ENCODE results near the gene PYGB.

PYGB gene

DNA sequence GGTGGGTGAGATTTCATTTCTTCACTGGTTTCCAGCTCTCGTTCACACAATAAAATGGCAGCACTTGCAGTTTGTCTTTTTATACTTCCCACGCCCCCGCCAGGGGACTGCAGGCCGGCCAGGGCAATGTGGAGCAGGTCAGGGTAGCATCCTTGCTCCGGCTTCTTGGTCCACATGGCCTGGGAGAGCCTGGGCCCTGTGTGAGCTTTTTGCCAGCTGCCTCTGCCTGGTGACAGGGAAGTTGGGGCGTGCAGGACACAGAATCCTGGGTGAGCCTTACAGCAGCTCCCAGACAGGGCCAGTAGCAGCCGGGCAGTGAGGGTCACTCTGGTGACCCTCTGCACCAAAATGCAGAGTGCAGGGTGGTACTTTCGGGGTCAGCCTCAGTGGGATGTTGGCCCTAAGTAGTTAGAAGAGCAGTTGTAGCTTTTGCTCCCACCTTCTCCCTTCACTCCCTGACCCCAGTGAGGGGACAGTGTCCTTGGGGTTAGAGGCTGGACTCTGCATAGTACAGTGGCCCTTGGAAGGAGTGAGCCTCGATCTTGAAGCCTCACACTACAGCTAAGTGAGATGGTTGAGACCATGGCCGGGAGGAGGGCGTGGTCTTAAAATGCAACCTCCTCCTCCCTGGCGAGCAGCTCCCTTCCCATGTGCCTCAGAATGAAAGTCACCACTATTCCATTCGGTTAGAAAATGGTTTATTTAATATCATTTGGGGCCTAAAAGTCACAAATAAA lies 23.8 kb downstream of the PYGB start:
- DNase-seq (ENCODE audit: low spot score) = no peak

DNA sequence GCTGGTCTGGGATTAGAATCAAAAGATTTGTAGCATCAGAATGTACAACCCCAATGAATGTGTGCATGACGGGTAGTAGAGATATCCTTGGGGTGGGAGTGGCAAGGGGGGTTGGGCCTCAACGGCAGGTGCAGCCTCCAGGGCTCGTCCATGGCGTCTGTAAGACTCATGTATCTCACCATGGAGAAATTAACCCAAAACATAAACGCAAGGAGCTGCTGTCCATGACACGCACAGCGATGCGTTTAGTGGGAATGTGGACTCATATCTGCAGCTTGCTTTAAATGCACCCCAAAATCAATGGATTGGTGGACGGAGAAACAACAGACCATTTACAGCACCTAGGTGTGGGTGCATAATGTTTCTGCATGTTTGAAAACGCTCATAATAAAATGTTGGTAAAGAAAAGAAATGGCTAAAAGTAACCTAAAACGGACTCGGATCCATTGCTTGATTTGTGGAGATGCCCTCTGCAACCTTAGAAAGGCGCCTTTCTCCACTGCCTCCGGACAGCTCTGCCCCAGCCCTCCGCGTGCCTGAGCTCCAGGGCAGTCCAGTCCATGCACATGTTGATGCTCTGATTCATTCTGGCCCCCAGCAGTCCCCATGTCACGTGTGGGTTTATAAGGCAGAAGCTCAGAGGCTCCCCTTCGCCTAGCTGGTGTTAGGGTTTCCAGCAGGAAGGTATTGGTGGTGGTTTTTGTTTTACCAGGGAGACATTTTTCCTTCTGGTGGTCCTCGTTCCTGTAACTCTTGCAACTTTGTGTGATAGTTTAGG lies 24.5 kb downstream of the PYGB start:
- no peak for DNase-seq (ENCODE audit: low spot score)

DNA sequence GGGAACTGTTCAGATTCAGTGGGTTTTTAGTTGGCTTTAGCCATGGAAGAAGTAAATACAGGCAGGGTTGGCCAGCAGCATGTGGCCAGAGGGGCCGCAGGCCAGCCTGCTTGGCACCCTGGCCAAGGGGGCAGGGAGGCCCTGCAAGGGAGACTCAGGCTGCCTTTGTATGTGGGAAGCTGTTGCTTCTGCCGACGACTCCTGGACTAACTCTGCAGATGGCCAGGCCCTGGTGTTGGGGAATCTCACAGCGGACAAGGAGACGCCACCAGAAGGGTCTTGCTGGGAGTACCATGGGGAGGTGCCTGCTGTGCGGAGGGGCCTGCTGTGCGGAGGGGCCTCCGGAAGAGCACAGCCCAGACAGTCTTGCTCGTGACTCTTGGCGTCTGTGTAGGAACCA lies 25.2 kb downstream of the PYGB start:
- DNase-seq (ENCODE audit: low spot score) = no peak

DNA sequence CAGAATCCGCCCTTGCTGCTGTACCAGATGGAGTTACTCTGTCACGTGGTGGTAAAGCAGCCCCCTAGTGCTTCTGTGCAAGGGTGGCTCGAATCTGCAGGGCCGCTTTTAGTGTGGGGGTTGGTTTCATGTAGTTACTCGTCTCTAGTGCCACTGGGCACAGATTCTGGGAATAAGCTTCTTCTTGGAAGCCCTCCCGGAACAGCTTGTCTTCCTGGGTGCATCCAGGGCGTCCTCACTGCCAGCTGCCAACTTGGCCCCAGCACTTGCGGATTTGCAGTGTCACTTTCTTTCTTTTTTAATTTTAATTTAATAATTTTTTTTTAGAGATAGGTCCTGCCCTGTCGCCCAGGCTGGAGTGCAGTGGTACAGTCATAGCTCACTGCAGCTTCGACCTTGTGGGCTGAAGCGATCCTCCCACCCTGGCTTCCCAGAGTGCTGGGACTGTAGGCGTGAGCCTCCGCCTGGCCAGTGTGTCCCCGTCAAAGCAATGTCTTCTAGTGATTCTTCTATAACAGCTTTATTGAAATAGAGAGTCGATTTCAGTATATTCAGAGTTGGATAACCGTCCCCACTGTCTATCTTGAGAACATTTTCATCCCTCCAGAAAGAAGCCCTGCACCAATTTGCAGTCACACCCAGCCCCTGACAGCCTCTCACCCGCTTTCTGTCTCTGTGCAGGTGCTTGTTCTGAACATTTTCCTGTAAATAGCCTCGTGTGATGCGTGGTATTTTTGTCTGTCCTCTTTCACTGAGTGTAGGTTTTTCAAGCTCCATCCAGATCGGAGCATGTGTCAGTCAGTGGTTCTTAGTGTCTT lies 25.9 kb downstream of the PYGB start:
- no peak for DNase-seq (ENCODE audit: low spot score)

DNA sequence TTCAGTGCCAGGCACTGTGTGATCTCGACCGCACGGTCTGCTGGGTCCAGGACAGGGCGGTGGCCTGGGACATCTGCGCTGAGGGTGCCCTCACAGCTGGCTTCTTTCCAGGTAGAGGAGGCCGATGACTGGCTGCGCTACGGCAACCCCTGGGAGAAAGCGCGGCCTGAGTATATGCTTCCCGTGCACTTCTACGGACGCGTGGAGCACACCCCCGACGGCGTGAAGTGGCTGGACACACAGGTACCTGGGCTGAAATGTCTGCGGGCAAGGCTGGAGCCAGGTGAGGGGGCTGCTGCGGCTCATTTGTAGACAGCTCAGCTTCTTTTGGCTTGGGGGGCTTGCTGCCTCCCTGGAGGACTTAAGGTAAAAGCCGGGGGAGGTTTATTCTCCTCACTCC lies 26.6 kb downstream of the PYGB start:
- no peak for DNase-seq (ENCODE audit: low spot score)

GRCh38 chr20:25274891-25275812 lies 27.3 kb downstream of the PYGB start:
- no peak for DNase-seq (ENCODE audit: low spot score)

- DNase-seq (ENCODE audit: low spot score) = no peak
Observed at GRCh38 chr20:25275813-25276532, 28.1 kb downstream of the PYGB start.

DNA sequence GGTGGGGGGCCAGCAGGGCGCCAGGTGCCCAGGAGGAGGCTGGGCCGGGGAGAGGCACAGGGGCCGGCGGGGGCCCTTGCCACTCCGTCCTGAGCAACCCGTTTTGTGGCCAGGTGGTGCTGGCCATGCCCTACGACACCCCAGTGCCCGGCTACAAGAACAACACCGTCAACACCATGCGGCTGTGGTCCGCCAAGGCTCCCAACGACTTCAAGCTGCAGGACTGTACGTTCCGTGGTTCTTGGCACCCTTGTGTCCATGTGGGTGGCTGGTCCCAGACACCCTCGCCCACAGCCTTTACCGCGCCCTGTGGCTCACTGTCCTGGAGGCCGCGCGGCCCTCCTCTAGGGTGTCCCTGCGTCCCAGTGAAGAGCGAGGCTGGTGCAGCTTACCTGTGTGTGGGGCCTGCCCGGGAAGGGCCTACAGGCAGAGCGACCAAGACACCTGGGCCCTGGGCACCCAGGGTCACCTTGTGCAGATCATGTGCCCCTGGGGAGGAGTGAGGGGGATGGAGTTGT lies 28.7 kb downstream of the PYGB start:
- no peak for DNase-seq (ENCODE audit: low spot score)

DNA sequence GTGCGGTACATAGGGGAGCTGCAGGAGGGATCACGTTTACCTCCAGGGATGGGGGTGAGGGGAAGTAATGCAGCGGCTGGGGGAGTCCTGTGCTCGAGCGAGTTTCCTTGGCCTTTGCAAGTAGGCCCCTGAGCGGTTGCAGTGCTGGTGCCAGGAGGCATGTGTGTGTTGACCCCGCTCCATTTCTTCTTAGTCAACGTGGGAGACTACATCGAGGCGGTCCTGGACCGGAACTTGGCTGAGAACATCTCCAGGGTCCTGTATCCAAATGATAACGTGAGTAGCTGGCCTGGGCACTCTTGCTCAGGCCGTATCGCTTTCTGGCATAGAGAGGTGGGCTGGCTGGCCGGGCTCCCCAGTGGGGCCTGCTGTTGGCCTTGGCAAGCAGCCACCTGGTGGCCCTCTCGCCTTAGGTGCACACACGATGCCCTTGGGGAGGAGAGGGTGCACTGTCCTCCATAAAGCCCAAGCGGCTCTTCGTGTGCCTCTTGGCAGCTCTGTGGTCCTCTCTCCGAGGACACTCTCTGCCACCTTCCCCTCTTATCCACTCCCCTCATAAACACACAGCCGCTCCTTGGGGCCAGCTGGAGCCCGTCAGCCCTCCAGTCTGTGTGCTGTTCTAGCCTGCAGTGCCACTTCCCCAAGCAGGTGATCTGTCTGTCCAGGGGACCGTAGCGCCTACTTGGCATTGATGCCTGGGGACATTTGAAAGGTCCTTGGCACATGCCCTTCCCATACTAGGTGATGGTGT lies 29.3 kb downstream of the PYGB start:
- DNase-seq (ENCODE audit: low spot score) = no peak

- no peak for DNase-seq (ENCODE audit: low spot score)
Observed at GRCh38 chr20:25277941-25278521, 30.1 kb downstream of the PYGB start.

GRCh38 chr20:25278636-25279361 lies 30.9 kb downstream of the PYGB start:
- DNase-seq (ENCODE audit: low spot score) = no peak

- DNase-seq (ENCODE audit: low spot score) = no peak
Observed at GRCh38 chr20:25279403-25279802, 31.5 kb downstream of the PYGB start.

GRCh38 chr20:25280051-25280573 lies 32.2 kb downstream of the PYGB start:
- DNase-seq (ENCODE audit: low spot score) = no peak

GRCh38 chr20:25280574-25281535 lies 33.0 kb downstream of the PYGB start:
- no peak for DNase-seq (ENCODE audit: low spot score)

- DNase-seq (ENCODE audit: low spot score) = no peak
Observed at GRCh38 chr20:25281541-25281991, 33.7 kb downstream of the PYGB start.

DNA sequence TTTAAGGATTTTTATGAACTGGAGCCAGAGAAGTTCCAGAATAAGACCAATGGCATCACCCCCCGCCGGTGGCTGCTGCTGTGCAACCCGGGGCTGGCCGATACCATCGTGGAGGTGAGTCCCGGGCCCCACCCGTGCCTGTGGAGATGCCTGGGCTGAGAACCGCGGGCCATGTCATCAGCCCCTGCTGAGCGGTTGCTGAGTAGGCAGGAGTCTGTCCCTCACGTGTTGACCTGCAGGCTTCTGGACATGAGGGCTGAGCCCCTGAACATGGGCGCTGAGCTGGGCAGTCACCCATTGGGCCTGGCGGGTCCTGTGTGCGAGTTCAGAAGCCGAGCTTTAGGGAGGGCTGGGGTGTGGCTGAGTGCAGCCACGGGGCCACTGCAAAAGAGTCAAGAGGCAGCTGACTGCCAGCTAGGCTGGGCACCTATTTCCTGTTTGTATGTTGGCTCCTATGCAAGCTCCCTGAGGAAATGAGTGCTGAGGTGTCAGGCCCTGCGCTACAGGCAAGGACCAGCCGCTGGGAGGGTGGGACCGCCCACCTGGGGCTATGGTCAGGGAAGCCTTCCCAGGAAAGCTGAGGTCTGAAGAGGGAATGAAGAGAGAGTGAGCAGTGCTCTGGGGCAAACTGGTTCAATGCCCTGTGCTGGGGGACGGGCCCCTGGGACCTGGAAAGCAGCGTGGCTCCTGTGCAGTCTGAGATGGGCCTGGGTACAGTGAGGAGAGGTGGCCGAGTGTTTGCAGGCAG lies 34.3 kb downstream of the PYGB start:
- DNase-seq (ENCODE audit: low spot score) = no peak

DNA sequence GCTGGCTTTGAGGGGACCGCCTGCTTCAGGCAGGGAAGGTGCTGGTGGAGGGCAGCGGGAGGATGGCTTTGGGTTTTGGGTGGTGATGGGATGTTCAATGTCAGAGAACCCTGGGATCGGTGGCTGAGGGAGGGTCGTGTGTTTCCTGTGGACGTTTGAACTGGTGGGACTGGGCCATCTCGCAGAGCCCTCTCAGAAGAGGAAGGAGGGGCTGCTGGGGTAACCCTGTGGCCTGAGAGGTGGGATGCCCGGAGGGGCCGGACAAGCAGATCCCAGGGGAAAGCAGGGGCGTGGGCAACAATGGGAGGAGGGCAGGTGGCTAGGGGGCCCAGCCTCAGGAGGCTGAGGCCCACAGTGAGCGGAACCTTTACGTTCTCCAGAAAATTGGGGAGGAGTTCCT lies 34.9 kb downstream of the PYGB start:
- no peak for DNase-seq (ENCODE audit: low spot score)

All from RKO (cell line).